Heart left ventricle (tissue), 16 donors: ENCODE results near the gene ZFP57. TPM values are rescaled to one million over a fixed set of nuclear protein-coding genes. Genes with fewer than 3 reads are reported as not detected.

Experiments used
- ATAC-seq, 4 donors: fragments of 200-7000 bp; cut with Tn5 transposase; one replicate each; pipeline ENCODE4 v1.9.1; 2020 to 2022; ENCODE audit warnings: moderate library complexity in 4 of 4, mild to moderate bottlenecking in 3 of 4, moderate number of reproducible peaks in 1 of 4
- DNase-seq, 5 donors: peaks; one replicate each; pipeline ENCODE4 v3.0.0-alpha.2; 2020
- H3K27ac ChIP-seq, 12 donors: fragments of 200-600 bp; sonication (generic) in 4 of 12; one replicate each; pipeline versions ENCODE4 v1.5.0 to v1.8.0; 2016 to 2022; ENCODE audit warnings: mild to moderate bottlenecking in 2 of 12
- H3K27me3 ChIP-seq, 9 donors: fragments of 200-600 bp; sonication (generic) in 2 of 9; one replicate each; pipeline versions ENCODE4 v1.5.1 to v1.8.0; 2016 to 2022; ENCODE audit warnings: mild to moderate bottlenecking in 3 of 9
- H3K36me3 ChIP-seq, 9 donors: fragments of 200-600 bp; sonication (generic) in 2 of 9; one replicate each; pipeline versions ENCODE4 v1.5.0 to v1.8.0; 2018 to 2022; ENCODE audit warnings: mild to moderate bottlenecking in 2 of 9
- H3K4me1 ChIP-seq, 12 donors: fragments of 200-600 bp; sonication (generic) in 4 of 12; one replicate each; pipeline versions ENCODE4 v1.5.0 to v1.8.0; 2016 to 2022; ENCODE audit warnings: mild to moderate bottlenecking in 3 of 12
- H3K4me3 ChIP-seq, 12 donors: fragments of 200-600 bp; sonication (generic) in 4 of 12; one replicate each; pipeline versions ENCODE4 v1.5.0 to v1.8.0; 2017 to 2022; ENCODE audit warnings: mild to moderate bottlenecking in 9 of 12, moderate library complexity in 4 of 12
- H3K9me3 ChIP-seq, 12 donors: fragments of 200-600 bp; sonication (generic) in 4 of 12; one replicate each; pipeline versions ENCODE4 v1.5.0 to v1.8.0; 2016 to 2022; ENCODE audit warnings: mild to moderate bottlenecking in 1 of 12
- CTCF ChIP-seq, 12 donors: fragments of 200-600 bp; sonication (generic) in 4 of 12; IDR thresholded peaks; one replicate each; pipeline versions ENCODE4 v1.5.0 to v1.8.0; 2018 to 2022; ENCODE audit warnings: antibody characterized with exemption in 12 of 12, mild to moderate bottlenecking in 5 of 12
- POLR2A ChIP-seq, 2 donors: fragments of 450-650 bp; IDR thresholded peaks; one replicate each; pipeline ENCODE4 v1.6.1; 2017; ENCODE audit warnings: antibody characterized with exemption in 2 of 2, mild to moderate bottlenecking in 2 of 2, moderate library complexity in 2 of 2
- whole genome bisulfite sequencing, 4 donors: extraction: QIAGEN DNeasy Blood & Tissue Kit in 2 of 4; methylation state at CpG; one replicate each; pipeline versions ENCODE4 v1.1.5 to v1.1.7; 2013 to 2018; 5-methylcytosine and 5-hydroxymethylcytosine counted together
- intact Hi-C, 10 donors: fragments of 100-400 bp; cut with DNase I; formaldehyde crosslinking; loops; one replicate each; pipeline versions ENCODE4 v1.11.1 to v1.14.2; 2022
- polyA plus RNA-seq, 2 donors: library from polyadenylated mRNA; stranded (reverse); fragments of 200-250 nt; gene quantifications; one replicate each; pipeline ENCODE4 v1.2.3, GENCODE V29; 2013
- total RNA-seq, 9 donors: library from RNA; depleted of rRNA in 2 of 9; stranded (reverse); fragments of >200 nt in 2 of 9; fragmentation: NEBNext Ultra II Directional in 3 of 9; extraction: Animal tissue kit (Norgen Biotek cat#: 25700) in 3 of 9; gene quantifications; one replicate each; pipeline versions ENCODE4 v1.1.0 to v1.2.4, GENCODE V29; 2016 to 2023
- donor health status: ischemic (EF 13 %, LVEDD 7.1; RV severe dilation, severe dysfunction).
- donor health status: healthy with polysubstance abuse.
- donor health status: DM: no; HTN: yes; CAD: no.
- donor health status: DM: no; HTN: no; CAD: no.
- donor health status: ischemic (EF 25% LVEDD 6.9; RV normal size, moderate dysfunction).
- donor health status: ischemic (EF 25% LVEDD 5.7; RV mildly dilated, moderate dysfunction).
- donor health status: healthy.
- donor health status: DM: yes; HTN: yes; CAD: no.
- donor health status: ischemic (EF 35%, LVEDD 5.7; RV mildly dilated, moderate dysfunction).
- donor health status: nonischemic (EF 11% LVEDD 7.7; RV severe dilation, severe dysfunction).
- donor health status: DM: yes; HTN: yes; CAD: no.
- donor health status: PGD.
- donor health status: ischemic (EF 29% LVEDD 5.4; RV normal size, mild dysfunction).
- donor health status: nonischemic (EF 23%, LVEDD 6.1; RV moderate dilation, normal function).

Gene ZFP57
- total and polyA plus RNA-seq, 11 donors, result 0.06 to 18.1 (median 2.8) TPM; not detected in 7

- intact Hi-C loops, result no loop called here
- 67 to 75% (median 69%) methylated on average over 13 of the region's 13 CpGs for WGBS, 4 donors
- peaks cover 0 to 8% (median 0%) of the 10 kb centered on the region in 9 donors for H3K27me3 ChIP-seq
- H3K9me3 ChIP-seq, result no peaks in the 10 kb centered on the region
- peaks cover 0 to 7% (median 0%) of the 10 kb centered on the region in 12 donors for H3K4me1 ChIP-seq
- H3K4me3 ChIP-seq, result peak overlapping the region in 2 of 12 donors; percentile 44 to 46
- H3K36me3 ChIP-seq, result no peaks in the 10 kb centered on the region
- H3K27ac ChIP-seq, result peak overlapping the region in 2 of 12 donors; percentile 11 to 26
- TF ChIP-seq POLR2A (IDR thresholded peaks at IDR 0.05), result no peak
- TF ChIP-seq CTCF (IDR thresholded peaks at IDR 0.05), result no peak
- ATAC-seq, result peak in 1 of 4 donors; percentile 27
- no peak for DNase-seq
These were observed 990 bp downstream of the ZFP57 start for GRCh38 chr6:29679962-29680361.

- DNase-seq, result no peak
- H3K36me3 ChIP-seq, result no peaks in the 10 kb centered on the region
- ATAC-seq, result no peak
- no peak overlapping the region for H3K4me3 ChIP-seq
- intact Hi-C loops, result no loop called here
- no peak overlapping the region for H3K27ac ChIP-seq
- H3K27me3 ChIP-seq, result peaks cover 0 to 8% (median 0%) of the 10 kb centered on the region in 9 donors
- no peaks in the 10 kb centered on the region for H3K9me3 ChIP-seq
- TF ChIP-seq POLR2A (IDR thresholded peaks at IDR 0.05), result no peak
- TF ChIP-seq CTCF (IDR thresholded peaks at IDR 0.05), result no peak
- peaks cover 0 to 7% (median 0%) of the 10 kb centered on the region in 12 donors for H3K4me1 ChIP-seq
- 81 to 92% (median 90%) methylated on average over 5 of the region's 5 CpGs for WGBS, 4 donors
These were observed 2.8 kb downstream of the ZFP57 start for GRCh38 chr6:29678114-29678513.

- H3K36me3 ChIP-seq, result no peaks in the 10 kb centered on the region
- peak overlapping the region in 1 of 12 donors; percentile 13 for H3K27ac ChIP-seq
- 10 to 47% (median 39%) methylated on average over 2 of the region's 2 CpGs for WGBS, 4 donors
- H3K4me1 ChIP-seq, result peaks cover 0 to 7% (median 0%) of the 10 kb centered on the region in 12 donors
- no peaks in the 10 kb centered on the region for H3K9me3 ChIP-seq
- intact Hi-C loops, result no loop called here
- TF ChIP-seq CTCF (IDR thresholded peaks at IDR 0.05) (no peak), POLR2A (IDR thresholded peaks at IDR 0.05) (no peak)
- peaks cover 0 to 8% (median 0%) of the 10 kb centered on the region in 9 donors for H3K27me3 ChIP-seq
- ATAC-seq (peak in 3 of 4 donors; percentile 7 to 73 (median 26)), DNase-seq (peak in 1 of 5 donors; percentile 38)
- H3K4me3 ChIP-seq, result no peak overlapping the region
These were observed 3.9 kb downstream of the ZFP57 start for GRCh38 chr6:29676981-29677601.

- 89 to 100% (median 97%) methylated on average over 1 of the region's 1 CpG for WGBS, 4 donors
- Histone ChIP-seq H3K4me3 (no peak overlapping the region), H3K4me1 (peaks cover 0 to 7% (median 0%) of the 10 kb centered on the region in 12 donors), H3K36me3 (no peaks in the 10 kb centered on the region), H3K27me3 (peaks cover 0 to 8% (median 0%) of the 10 kb centered on the region in 9 donors), H3K9me3 (no peaks in the 10 kb centered on the region), H3K27ac (no peak overlapping the region)
- intact Hi-C loops, result no loop called here
- TF ChIP-seq POLR2A (IDR thresholded peaks at IDR 0.05), result no peak
- TF ChIP-seq CTCF (IDR thresholded peaks at IDR 0.05), result no peak
- DNase-seq, result no peak
- no peak for ATAC-seq
These were observed 5.4 kb downstream of the ZFP57 start for GRCh38 chr6:29675561-29675960.
